ENCODE results near the gene KLHL29. TPM values are rescaled to one million over a fixed set of nuclear protein-coding genes. Genes with fewer than 3 reads are reported as not detected.

KLHL29 gene
- total RNA-seq, 1 donor from 2014 or later, result 17.5 TPM

DNA sequence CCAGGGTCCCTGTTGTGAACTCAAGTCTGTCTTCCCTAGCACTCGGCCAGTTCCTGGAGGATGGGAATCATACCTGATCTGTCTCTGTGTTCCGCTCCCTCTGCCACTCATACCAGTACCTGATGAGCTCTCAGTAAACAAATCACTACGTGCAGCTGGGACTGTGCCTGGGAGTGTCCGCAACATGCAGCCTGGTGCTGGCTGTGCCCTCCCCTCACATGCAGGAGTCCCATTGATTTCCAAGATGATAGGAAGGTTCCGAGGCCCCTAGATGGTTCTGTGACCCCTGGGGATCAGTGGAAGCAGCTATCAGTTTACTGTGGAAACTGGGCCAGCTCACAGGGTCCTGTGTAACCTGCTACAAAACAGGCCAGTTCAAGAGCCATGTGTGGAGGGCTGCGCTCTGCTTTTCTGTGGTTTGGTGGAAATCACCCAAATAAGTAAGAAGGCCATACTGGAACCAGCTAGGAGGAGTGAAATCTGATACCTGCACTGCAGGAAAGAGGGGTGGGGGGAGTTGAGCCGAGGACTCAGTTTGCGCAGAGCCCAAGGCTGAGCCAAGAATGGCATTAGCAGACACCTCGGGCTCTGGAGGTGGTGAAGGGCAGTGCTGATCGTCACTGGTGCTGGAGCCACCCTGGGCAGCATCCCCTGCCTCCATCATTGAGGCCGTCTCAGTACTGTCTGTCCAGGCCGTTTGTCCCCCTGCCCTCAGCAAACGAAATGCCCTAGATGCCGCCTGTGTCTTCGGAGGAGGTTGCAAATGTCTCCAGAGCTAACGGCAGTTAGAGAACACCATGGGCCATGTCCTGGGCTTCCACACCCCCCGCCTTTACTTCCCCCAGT is 93.3 kb downstream of the KLHL29 start:
- no peaks in the 10 kb centered on the region for H3K9me3 Mint-ChIP-seq (ENCODE audit: unreplicated experiment)
- no peaks in the 10 kb centered on the region for H3K36me3 Mint-ChIP-seq (ENCODE audit: low read depth, unreplicated experiment)
- DNase-seq (ENCODE audit: low spot score), result no peak
- H3K27ac Mint-ChIP-seq (ENCODE audit: unreplicated experiment), result no peak overlapping the region
- no peaks in the 10 kb centered on the region for H3K27me3 Mint-ChIP-seq (ENCODE audit: unreplicated experiment)
- peaks cover 8% of the 10 kb centered on the region for H3K4me1 Mint-ChIP-seq (ENCODE audit: unreplicated experiment)
- TF ChIP-seq, protein P1, sequence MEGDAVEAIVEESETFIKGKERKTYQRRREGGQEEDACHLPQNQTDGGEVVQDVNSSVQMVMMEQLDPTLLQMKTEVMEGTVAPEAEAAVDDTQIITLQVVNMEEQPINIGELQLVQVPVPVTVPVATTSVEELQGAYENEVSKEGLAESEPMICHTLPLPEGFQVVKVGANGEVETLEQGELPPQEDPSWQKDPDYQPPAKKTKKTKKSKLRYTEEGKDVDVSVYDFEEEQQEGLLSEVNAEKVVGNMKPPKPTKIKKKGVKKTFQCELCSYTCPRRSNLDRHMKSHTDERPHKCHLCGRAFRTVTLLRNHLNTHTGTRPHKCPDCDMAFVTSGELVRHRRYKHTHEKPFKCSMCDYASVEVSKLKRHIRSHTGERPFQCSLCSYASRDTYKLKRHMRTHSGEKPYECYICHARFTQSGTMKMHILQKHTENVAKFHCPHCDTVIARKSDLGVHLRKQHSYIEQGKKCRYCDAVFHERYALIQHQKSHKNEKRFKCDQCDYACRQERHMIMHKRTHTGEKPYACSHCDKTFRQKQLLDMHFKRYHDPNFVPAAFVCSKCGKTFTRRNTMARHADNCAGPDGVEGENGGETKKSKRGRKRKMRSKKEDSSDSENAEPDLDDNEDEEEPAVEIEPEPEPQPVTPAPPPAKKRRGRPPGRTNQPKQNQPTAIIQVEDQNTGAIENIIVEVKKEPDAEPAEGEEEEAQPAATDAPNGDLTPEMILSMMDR (IDR thresholded peaks at IDR 0.05; ENCODE audit: unreplicated experiment), result no peak
- no peak overlapping the region for H3K4me3 Mint-ChIP-seq (ENCODE audit: unreplicated experiment)

DNA sequence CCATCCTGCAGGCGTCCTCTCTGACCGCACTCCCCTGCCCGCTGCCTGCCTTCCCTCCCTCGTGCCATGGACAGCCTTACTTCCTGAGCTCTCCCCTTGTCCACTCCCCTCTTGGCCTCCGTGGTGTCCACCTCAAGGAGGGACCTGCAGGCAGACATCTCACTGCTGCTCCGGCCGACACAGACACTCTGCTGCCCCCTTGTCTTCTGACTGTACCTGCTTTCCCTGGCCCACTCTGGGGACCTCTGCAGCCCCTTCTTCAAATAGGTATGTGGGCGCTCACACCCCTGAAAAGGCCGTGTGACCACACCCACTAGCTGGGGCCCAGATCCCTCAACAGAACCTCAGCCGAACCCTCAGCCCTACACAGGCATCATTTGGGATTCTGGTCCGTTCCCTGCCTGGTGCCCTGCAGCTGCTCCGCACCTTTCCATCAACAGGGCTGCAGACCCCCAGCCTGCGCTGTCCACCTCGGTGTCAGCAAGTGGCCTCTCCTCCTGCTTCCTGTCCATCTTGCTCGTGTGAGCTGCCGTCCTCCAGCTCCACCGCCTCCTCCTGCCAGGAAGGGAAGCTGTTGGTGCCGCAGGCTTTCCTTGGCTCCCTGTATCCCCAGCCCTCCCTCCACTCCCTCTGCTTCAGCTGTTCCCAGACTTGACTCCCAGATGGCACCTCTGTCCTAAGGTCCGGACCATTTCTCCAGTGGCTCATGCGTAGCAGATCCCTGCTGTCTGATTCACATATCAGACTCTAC is 94.1 kb downstream of the KLHL29 start:
- H3K9me3 Mint-ChIP-seq (ENCODE audit: unreplicated experiment), result no peaks in the 10 kb centered on the region
- DNase-seq (ENCODE audit: low spot score), result no peak
- TF ChIP-seq, protein P1 (IDR thresholded peaks at IDR 0.05; ENCODE audit: unreplicated experiment), result no peak
- H3K36me3 Mint-ChIP-seq (ENCODE audit: low read depth, unreplicated experiment), result no peaks in the 10 kb centered on the region
- H3K27ac Mint-ChIP-seq (ENCODE audit: unreplicated experiment), result no peak overlapping the region
- H3K4me3 Mint-ChIP-seq (ENCODE audit: unreplicated experiment), result no peak overlapping the region
- H3K4me1 Mint-ChIP-seq (ENCODE audit: unreplicated experiment), result peaks cover 8% of the 10 kb centered on the region
- H3K27me3 Mint-ChIP-seq (ENCODE audit: unreplicated experiment), result peaks cover under 1% of the 10 kb centered on the region

DNA sequence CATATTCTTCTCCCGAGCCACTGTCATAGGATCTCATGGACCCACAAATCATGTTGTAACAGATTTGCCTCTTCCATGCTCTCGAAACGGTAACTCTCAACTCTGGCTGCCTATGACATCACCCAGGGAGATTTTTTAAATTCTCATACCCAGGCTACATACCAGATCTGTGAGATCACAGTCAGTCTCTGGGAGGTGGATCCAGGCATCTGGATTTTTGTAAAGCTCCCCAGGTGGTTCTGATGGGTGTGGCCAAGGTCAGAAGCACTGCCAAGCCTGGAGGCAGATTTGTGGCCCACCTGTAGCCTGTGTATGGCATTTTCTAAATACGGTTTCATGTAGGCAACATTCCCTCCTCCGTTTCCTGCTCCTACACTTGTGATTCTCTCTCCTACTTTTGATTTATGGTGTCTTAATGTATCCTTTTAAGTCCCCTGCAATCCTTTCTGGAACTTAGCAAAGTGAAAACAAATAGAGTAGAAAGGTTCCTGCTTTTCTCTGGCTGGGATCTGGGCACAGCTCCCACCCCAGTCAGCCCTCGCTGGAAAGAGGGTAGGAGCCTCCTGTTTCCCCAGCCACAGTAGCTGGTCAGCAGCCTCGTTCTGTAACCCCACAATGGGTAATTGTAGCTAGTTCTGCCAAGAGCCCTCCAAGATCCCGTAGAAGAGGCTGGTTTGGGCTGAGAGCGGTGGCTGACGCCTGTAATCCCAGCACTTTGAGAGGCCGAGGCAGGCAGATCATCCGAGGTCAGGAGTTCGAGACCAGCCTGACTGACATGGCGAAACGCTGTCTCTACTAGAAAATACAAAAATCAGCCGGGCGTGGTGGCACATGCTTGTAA is 96.2 kb downstream of the KLHL29 start:
- no peaks in the 10 kb centered on the region for H3K9me3 Mint-ChIP-seq (ENCODE audit: unreplicated experiment)
- no peak overlapping the region for H3K27ac Mint-ChIP-seq (ENCODE audit: unreplicated experiment)
- no peaks in the 10 kb centered on the region for H3K36me3 Mint-ChIP-seq (ENCODE audit: low read depth, unreplicated experiment)
- TF ChIP-seq, protein P1 (IDR thresholded peaks at IDR 0.05; ENCODE audit: unreplicated experiment), result no peak
- DNase-seq (ENCODE audit: low spot score), result no peak
- H3K4me3 Mint-ChIP-seq (ENCODE audit: unreplicated experiment), result no peak overlapping the region
- peaks cover 2% of the 10 kb centered on the region for H3K27me3 Mint-ChIP-seq (ENCODE audit: unreplicated experiment)
- H3K4me1 Mint-ChIP-seq (ENCODE audit: unreplicated experiment), result peaks cover 5% of the 10 kb centered on the region

DNA sequence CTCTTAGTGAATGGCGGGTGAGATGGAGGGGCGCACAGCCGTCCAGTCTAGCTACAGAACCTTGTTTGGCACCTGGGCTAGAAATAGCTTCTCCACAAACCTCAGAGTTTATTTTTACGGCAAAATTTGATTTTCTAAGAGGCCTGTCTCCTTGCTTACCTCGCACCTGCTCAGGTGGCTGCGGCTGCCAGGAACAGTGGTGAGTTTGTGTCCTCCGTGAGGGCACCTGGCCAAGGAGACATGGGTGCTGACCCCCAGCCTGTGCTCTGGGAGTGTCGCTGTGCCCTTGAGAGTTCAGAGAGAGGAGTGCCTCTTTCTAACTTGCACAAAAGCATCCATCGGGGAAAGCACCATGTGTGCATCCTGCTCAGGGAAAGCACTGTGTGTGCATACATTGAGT is 97.2 kb downstream of the KLHL29 start:
- H3K27ac Mint-ChIP-seq (ENCODE audit: unreplicated experiment), result no peak overlapping the region

More for the DNA sequence above, 97.2 kb downstream of the KLHL29 start:
- peaks cover 5% of the 10 kb centered on the region for H3K4me1 Mint-ChIP-seq (ENCODE audit: unreplicated experiment)
- no peak overlapping the region for H3K4me3 Mint-ChIP-seq (ENCODE audit: unreplicated experiment)
- DNase-seq (ENCODE audit: low spot score), result no peak
- no peaks in the 10 kb centered on the region for H3K9me3 Mint-ChIP-seq (ENCODE audit: unreplicated experiment)
- TF ChIP-seq, protein P1 (IDR thresholded peaks at IDR 0.05; ENCODE audit: unreplicated experiment), result no peak
- peaks cover 2% of the 10 kb centered on the region for H3K27me3 Mint-ChIP-seq (ENCODE audit: unreplicated experiment)
- H3K36me3 Mint-ChIP-seq (ENCODE audit: low read depth, unreplicated experiment), result no peaks in the 10 kb centered on the region

Data from endothelial cell (in vitro differentiated cells).